ENCODE measurements around the gene ANAPC2.
A peak's percentile ranks its signal among the peaks of the same experiment; 100 is the strongest.

ANAPC2 gene

DNA sequence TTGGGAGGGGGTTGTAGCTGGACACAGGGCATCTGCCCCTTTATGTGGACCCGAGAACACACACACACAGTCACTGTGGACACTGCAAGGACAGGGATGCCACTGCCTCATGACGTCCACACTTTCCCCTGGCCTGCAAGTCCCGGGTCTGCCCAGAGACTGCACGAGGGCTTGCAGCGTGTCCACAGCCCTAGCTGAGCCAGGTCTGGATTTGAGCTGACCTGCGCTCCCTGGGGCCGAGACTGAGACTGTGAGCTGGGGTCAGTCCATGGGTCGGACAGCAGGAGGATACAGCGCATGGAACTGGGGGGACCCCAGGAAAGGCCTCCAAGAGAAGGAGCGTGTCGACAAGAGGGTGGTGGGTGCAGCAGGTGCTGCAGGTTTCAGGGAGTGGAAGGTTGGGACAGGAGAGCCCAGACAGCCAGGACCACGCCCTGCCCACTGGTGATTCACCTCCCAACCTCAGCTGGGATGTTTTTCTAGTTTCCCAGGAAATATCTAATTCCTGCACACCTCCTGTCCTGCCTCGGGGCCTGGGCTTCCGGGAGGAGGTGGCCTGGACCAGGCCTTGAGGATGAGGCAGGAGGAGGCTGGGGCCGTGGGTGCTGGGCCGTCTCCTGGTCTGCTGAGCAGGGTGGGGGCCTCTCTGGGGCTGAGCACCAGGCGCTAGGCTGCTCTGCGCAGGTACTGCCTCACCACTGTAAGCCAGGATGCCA lies 38.1 kb upstream of the ANAPC2 start:
- DNase-seq, result no peak

DNA sequence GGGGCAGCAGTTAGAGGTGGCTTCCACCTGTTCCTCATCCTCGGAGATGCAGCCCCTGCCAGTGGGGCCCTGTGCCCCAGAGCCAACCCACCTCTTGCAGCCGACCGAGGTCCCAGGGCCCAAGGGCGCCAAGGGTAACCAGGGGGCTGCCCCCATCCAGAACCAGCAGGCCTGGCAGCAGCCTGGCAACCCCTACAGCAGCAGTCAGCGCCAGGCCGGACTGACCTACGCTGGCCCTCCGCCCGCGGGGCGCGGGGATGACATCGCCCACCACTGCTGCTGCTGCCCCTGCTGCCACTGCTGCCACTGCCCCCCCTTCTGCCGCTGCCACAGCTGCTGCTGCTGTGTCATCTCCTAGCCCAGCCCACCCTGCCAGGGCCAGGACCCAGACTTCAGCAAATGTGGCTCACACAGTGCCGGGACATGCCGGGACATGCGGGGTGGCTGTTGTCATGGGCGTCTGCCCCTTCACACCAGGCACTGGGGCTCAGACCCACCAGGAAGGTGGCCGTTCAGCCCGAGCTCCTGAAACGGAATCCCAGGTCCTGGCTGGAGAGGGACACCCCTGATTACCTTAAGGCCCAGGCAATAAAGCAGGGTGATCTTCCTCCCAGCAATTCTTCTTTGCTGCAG lies 37.5 kb upstream of the ANAPC2 start:
- no peak for DNase-seq

DNA sequence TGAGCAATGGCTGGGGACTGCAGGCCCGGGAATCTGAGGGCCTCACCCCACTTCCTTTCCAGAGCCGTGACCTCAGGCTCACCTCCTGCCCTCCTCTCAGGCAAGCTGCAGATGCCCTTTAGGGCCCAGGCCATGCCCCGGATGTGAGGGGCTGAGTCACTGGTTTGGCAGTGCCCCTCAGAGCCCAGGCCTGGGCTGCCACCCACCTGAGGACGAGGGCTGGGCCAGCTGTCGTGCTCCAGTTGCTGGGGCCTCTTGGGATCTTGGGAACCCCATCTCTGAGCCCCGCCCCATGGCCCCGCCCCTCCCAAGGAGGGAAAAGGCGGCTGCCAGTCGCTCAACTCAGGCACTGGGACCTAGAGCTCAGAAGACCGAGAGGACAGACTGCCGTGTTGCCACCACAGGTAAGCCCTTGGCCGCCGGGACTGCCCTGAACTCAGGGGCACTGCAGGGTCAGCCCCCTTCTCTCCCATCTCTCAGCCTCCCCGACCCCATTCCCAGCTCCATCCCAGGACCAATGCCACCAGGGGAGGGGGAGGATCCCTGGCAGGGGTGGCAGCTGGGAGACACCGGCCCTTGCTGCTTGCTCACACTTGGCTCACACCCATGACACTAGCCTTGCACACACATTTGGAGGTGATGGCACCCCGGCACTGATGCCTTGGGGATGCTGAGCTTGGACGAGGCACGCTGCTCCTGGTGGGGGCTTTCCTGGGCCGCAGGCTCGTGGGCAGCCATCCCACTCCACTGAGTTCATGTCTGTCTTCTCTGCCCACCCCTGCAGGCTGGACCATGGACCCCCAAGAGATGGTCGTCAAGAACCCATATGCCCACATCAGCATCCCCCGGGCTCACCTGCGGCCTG lies 36.7 kb upstream of the ANAPC2 start, which contains the start of gene CYSRT1:
Gene CYSRT1 (plus strand): TSS at position 345 of the 865 bp plus-strand sequence. CDS start 448 bp downstream, at position 793.
- DNase-seq, result no peak

DNA sequence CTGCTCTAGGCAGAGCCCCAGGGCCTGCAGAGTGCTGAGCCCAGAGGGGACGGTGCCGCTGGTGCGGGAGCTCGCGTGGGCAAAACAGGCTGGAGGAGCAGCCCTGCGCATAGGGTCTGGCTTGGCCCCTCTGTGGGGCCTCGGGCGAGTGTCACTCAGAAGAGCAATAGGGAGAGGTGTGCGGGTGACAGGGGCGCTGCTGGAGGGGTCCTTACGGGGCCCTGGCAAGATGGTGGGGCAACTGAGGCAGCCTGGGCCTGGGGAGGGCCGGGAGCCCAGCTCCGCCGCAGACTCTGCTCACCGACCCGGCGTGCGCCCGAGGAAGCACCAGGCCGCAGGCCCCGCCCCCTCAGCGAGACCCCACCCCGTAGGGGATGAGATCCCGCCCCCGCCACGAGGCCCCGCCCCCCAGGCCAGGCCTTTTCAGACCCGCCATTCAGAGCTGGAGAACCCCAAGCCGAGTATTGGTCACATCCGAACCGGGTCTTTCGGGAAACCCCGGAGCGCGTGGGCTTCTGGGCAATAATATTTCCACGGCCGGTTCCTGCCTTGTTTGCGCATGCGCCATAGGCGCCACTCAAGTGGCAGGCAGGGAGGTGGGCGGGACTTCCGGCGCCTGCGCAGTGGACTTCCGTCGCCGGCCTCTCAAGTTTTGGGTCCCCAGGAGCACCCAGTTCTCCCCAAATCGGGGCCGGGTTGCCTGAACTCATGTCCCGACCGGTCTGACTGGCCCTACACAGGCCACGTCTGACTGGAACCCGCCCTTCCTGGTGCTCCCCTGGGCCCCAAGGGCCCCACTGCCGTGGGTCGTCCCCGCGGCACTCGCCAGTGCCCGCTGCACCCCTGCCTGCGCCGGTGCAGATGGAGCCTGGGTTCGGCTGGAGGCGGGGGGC lies 35.0 kb upstream of the ANAPC2 start:
- peak; percentile 87 for DNase-seq

DNA sequence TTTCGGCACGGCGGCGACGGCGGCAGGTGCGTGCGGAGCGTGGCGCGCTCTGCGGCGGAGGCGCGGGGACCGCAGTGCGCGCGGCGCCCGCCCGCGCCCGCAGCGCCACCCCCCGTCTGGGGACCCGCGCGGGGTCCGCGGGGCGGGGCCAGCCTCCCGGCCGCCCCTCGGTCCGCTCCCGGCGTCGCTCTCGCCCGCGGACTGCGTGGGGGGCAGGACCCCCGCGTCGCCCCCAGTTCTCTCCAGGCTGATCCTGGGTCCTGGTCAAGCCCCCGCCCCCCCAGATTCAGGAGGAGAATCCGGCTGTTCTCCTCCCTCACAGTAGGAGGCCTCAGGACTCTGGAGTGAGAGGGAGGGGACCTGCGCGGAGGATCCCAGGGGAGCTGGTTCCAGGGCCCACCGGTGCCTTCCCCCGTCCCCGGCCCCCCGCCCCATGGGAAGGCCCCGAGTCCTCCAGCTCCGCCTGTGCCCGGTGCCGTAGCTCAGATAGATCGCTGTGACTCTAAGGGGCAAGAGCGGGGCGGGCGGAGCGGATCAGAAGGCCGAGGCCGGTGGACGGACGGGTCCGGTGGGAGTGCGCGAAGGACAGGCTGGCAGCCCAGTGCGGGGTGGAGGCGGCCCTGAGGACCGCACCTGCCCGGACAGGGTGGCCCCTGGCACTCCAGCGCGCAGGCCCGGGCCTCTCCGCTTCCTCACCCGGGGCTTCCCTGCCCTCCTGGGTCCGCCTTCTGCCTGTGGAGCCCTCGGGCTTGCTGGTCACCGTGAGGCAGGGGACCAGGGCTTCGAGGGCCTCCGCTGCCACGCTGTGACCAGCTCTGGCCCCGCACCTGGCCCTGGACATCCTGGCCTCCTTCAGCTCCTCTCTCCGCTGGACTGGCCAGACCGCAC lies 34.1 kb upstream of the ANAPC2 start, which contains the start of gene RNF208:
Gene RNF208 (minus strand): TSS at position 51 of the 888 bp plus-strand sequence. CDS start 1,028 bp downstream, outside the sequence.
- DNase-seq, result no peak

DNA sequence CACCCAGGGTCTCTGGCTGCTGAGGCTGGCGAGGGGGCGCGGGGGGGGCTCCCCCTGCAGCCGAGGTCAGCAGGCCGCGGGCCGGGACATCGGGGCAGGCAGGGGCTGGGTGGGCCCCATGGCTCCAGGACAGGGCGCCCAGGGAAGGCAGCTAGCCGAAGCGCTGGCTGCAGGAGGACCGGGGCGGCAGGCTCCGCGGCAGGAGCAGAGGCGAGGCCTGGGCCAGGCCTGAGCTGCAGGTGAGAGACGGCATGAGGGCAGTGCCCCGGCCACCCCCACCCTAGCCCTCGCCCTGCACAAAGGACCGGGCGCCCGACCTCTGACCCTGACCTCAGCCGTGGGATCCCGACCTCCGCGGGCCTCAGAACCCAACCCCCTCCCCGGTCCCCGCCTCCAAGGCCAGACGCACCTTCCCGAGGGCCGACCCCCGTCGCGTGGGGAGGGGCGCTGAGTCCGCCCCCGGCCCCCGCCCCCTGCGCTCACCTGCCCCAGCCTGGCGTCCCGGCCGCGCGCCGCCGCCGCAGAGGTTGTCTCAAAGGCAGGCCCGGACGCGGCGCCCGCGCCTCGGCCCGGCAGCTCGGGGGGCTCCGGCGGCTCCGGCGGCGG lies 33.2 kb upstream of the ANAPC2 start:
- no peak for DNase-seq

DNA sequence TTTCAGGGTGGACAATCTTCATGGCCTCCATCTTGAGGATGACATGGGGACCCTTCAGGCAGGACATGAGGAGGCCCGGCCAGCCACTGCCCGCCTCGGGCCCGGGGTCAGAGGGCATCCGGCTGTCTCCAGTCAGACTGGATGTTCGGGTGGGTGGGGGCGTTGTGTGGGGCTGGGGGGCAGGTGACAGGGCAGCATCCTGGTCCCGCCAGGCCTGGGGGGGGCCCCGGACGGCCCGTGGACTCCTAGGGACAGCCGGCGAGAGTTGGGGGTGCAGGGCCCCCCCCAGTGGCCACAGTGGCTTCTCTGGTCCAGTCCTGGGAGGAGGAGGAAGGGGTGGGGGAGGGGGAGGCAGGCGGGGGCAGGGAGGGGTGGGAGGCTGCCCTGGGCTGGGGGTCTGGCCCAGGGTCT lies 32.7 kb upstream of the ANAPC2 start:
- no peak for DNase-seq

DNA sequence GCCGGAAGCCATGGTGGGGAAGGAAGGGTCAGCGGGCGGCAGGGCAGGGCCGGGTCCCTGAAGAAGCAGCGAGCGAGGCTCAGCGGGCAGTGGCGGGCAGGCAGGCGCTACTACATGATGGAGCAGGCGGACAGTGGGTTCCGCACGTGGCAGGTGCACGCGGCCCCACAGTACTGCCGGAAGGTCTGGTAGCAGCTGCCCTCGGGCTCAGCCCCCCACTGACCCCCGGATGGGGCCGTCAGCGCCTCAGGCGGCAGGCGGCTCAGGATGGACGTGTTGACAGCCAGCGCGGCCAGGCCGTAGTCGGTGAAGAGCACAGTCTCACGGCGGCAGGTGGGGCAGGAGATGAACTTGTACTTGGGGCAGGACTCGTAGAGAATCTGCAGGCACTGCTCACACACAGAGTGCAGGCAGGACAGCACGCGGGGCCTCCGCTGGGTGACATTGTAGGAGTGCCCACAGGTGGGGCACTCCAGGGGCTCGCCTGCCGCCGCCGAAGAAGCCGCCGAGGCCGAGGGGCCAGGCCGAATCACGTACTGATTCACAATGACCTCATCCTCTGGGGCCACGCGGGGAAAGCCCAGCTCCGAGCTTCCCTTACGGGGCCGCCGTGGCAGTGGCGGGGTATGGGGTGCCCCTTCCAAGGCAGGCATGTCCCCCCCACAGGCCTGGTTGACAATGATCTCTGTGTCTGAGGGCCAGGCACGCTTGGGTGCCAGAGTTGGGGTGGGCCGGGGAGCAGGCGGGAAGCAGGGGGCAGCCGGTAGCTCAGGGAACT lies 32.1 kb upstream of the ANAPC2 start:
- no peak for DNase-seq

DNA sequence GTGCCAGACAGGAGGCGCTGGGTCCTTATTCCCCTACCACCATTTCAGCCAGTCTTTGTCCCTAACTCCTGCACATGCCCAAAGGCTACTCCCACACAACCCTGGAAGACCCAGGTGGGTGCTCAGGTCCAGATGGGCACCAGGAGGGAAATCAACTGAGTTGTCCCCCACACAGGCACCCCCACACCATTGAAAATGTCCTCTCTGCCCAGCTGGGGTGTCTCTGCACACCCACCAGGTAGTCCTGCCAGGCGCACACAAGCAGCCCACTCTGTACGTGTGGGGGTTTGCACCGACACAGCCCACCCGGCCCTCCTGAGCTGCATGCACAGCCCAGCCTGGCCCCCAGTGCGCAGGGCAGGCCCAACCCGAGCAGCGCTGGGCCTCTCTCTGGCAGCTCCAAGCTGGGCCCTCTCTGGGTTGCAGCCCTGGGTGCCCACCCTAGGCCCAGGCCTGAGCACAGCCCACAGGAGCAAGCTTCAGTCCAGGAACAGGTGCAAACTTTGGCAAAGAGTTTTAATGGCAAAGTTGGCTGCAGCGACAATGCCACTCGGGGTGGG lies 31.5 kb upstream of the ANAPC2 start:
- no peak for DNase-seq

DNA sequence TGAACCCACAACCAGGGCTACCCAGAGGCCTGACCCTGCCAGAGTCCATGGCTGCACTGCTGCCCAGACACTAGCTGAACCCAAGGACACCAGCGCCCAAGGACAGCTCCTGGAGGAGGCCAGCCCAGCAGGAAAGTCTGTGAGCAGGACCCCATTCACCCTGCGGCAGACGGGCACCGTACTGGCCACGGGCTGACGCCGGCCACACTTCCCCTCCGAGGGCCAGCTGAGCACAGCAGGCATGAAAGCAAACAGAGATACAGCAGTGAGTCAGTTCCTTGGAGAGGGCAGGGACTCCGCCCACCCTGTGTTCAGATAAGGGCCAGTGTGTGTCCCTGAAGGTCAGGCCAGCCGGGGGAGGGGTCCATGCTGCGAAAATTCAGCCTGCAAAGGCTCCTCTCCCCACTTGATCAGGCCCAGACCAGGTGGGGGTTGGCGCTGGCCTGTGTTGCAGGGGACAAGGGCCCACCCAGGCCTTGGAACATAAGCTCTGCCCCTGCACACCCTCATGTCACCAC lies 30.5 kb upstream of the ANAPC2 start:
- DNase-seq, result no peak

DNA sequence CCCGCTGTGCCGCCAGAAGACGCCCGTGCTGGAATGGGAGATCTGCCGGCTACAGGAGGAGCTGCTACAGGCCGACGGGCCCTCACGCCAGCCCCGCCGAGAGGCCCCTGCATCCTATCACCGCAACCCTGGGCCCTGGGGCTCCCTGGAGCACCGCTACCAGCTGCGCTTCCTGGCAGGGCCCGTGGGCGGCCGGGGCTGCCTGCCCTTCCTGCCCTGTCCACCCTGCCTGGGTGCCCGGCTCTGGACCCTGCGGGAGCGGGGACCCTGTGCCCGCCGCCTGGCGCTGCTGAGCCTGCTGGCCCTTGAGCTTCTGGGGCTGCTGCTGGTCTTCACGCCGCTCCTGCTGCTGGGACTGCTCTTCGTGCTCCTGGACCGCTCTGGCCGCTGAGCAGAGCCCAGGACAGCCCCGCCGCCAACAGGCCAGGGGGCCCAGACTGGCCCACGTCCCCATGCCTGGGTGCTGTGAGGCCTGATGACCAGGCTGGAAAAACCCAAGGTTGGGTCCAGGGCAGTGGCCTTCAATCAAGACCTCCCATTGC lies 29.9 kb upstream of the ANAPC2 start:
- no peak for DNase-seq

DNA sequence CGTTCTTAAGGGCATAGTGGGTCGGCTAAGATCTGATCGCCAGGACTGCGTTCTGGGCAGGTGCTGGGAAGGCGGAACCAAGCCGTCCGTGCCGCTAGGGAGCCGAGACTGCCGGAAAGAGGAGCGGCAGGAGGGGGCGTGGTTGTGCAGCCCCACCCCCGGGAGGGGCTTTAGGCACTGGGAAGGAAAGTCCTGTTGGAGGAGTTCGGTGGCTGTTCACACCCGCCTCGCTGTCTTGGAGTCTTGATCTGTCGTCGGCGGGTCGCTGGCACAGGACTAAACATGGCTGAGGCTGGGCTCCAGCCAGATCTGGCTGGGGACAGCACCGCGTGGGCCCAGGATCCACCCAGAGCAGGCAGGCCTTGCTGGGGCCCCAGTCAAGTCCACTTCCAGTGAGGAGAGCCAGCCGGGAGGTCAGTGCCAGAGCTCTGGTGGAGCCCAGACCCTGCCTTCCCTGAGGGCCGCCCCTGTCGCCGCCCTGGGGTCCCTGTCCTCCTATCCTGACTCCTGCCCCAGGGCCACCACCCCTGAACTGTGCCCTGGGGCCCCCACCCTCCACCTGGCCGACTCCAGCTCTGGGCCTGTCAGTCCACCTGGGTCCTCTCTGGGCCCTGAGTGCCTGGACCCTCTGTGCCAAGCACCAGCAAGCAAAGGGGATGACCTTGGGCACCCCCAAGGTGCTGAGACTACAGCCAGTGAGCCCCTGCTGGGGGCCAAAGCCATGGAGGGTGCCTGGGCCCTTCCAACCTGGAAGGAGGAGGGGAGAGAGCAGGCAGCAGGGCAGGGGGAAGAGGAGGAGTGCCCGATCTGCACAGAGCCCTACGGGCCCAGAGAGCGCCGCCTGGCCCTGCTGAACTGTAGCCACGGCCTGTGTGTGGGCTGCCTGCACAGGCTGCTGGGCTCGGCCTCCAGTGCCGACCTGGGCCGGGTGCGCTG lies 29.2 kb upstream of the ANAPC2 start:
- peak; percentile 9 for DNase-seq

DNA sequence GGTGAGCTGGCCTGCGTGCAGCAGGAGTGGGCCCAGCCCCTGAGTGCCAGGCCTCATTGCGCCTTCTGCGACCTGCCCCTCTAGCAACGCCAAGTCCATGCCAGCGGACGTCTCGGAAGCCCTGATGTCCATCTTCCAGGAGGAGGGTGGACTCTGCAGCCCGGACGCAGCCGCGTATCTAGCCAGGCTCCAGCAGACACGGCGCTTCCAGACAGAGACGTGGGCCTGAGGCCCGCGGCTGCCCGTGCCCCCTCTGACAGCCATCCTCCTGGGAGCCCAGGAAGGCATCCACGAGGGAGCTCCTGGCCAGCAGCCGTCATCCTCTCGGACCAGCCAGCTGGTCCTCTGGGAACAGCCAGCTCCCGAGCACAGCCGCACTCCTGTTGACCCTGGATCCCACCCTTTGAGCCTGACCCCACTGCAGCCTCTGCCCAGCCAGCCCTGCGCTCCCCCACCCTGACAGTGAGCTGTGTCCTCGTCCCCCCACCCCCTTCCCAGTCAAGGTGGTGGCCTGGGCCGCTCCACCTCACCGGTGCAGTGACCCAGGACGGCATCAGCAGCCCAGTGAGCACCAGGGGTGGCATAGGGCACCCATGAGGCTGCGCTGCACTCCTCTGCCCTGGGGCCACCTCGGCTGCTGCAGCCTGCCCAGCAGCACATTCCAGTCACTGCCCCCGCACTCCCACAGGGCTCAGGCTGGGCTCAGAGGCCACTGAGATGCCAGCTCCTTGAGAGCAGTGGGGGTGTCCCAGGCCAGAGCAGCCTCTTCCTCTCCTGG lies 28.0 kb upstream of the ANAPC2 start:
- no peak for DNase-seq

DNA sequence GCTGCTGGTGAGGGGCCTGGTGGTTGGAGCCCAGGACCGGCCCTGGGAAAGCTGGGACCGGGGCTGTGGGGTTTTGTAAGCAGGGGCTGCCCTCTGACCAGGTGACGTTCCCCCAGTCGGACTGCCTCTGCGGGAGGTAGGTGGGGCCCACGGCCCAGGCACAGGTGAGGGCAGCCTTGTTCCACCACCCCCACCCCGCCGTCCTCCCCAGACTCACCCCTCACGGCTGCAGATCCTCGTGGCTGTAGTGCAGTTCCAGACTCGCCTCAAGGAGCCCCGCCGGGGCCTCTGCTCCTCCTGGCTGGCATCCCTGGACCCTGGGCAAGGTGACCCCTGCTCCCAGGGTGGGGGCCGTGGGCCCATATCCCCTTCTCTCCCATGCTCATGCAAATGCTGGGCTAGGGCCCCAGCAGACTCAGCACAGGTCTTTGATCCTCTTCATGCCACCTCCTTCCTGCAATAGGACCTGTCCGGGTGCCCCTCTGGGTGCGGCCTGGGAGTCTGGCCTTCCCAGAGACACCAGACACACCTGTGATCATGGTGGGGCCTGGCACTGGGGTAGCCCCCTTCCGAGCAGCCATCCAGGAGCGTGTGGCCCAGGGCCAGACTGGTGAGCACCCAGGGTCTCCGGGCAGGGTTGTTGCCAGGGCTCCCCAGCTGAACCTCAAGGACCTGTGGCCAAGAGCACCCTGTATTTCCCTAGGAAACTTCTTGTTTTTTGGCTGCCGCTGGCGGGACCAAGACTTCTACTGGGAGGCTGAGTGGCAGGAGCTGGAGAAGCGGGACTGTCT lies 27.0 kb upstream of the ANAPC2 start:
- DNase-seq, result no peak

DNA sequence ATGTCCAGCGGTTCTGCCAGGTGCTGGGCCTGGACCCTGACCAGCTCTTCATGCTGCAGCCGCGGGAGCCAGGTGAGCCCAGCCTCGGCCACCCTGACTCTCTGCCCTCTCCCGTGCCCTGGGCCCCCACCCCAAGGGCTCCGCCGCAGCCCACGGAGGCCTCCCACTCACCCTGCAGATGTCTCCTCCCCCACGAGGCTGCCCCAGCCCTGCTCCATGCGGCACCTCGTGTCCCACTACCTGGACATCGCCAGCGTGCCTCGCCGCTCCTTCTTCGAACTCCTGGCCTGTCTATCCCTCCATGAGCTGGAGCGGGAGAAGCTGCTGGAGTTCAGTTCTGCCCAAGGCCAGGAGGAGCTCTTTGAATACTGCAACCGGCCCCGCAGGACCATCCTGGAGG lies 26.3 kb upstream of the ANAPC2 start:
- DNase-seq, result no peak

Measured in DMS 273 treated with DMSO at 0.1 percent for 48 hours (cell line).